Fibroblast of lung (primary cell): ENCODE results near the gene OR2B2. TPM values are rescaled to one million over a fixed set of nuclear protein-coding genes. Genes with fewer than 3 reads are reported as not detected.
"Not testable (repeated sequence)": the region's sequence is repeated elsewhere in the genome, so short reads cannot be mapped to it uniquely, and the experiment has no call there.

Experiments used
- DNase-seq, 2 donors: peaks; one replicate each; pipeline versions ENCODE4 v3.0.0 to v3.0.0-alpha.2; 2010; ENCODE audit warnings: low read depth in 2 of 2
- H2AFZ ChIP-seq: 2 replicates; pipeline ENCODE4 v1.5.1; 2012; ENCODE audit warnings: low read length, control low read depth, inconsistent platforms
- H3K27ac ChIP-seq: 2 replicates; pipeline ENCODE4 v1.5.1; 2011; ENCODE audit warnings: low read length, control low read depth; ENCODE audit not compliant: insufficient read depth
- H3K27me3 ChIP-seq: 2 replicates; pipeline ENCODE4 v1.5.1; 2011; ENCODE audit warnings: mild to moderate bottlenecking, low read length; ENCODE audit not compliant: control insufficient read depth, insufficient read depth
- H3K36me3 ChIP-seq: 2 replicates; pipeline ENCODE4 v1.5.1; 2011; ENCODE audit warnings: low read length; ENCODE audit not compliant: control insufficient read depth, insufficient read depth
- H3K4me1 ChIP-seq: 2 replicates; pipeline ENCODE4 v1.5.1; 2011; ENCODE audit warnings: low read length; ENCODE audit not compliant: control insufficient read depth, insufficient read depth; ENCODE audit errors: extremely low read depth
- H3K4me2 ChIP-seq: 2 replicates; pipeline ENCODE4 v1.5.1; 2011; ENCODE audit warnings: low read length, control low read depth; ENCODE audit not compliant: insufficient read depth; ENCODE audit errors: extremely low read depth
- H3K4me3 ChIP-seq, 4 experiments: fragments of 200-600 bp in 1 of 4; sonication (generic) in 1 of 4; replicated peaks in 1 of 4; 2 replicates each; pipeline ENCODE4 v1.5.1; 2011 to 2016; ENCODE audit warnings: low read length in 4 of 4, low read depth in 3 of 4, mild to moderate bottlenecking in 3 of 4, control low read depth in 2 of 4, inconsistent platforms in 1 of 4, mixed read lengths in 1 of 4; ENCODE audit not compliant: insufficient read depth in 1 of 4; ENCODE audit errors: control extremely low read depth in 1 of 4
- H3K79me2 ChIP-seq: 2 replicates; pipeline ENCODE4 v1.5.1; 2012; ENCODE audit warnings: mild to moderate bottlenecking, low read length, inconsistent platforms; ENCODE audit not compliant: control insufficient read depth, insufficient read depth
- H3K9ac ChIP-seq: 2 replicates; pipeline ENCODE4 v1.5.1; 2011; ENCODE audit warnings: mild to moderate bottlenecking, low read length, control low read depth; ENCODE audit not compliant: insufficient read depth
- H3K9me3 ChIP-seq: 2 replicates; pipeline ENCODE4 v1.5.1; 2012; ENCODE audit warnings: low read depth, low read length; ENCODE audit not compliant: control insufficient read depth, insufficient read depth
- H4K20me1 ChIP-seq: 2 replicates; pipeline ENCODE4 v1.5.1; 2011; ENCODE audit warnings: low read length; ENCODE audit not compliant: control insufficient read depth, insufficient read depth; ENCODE audit errors: extremely low read depth
- CTCF ChIP-seq, 2 donors: IDR thresholded peaks in 1 of 2; conservative IDR thresholded peaks in 1 of 2; 1 replicate in 1 of 2; 2 replicates in 1 of 2; pipeline ENCODE4 v1.5.1; 2011 to 2012; ENCODE audit warnings: low read length in 2 of 2, control low read depth in 1 of 2, inconsistent platforms in 1 of 2, low read depth in 1 of 2, mild to moderate bottlenecking in 1 of 2
- EZH2 ChIP-seq: IDR thresholded peaks from 2 replicates; pipeline ENCODE4 v1.5.1; 2012; ENCODE audit warnings: low read length, control low read depth, mild to moderate bottlenecking; ENCODE audit errors: missing control alignments
- polyA plus RNA-seq, 2 donors: library from polyadenylated mRNA; depleted of rRNA in 1 of 2; stranded (reverse) in 1 of 2; unstranded in 1 of 2; fragments of >200 nt; gene quantifications; 2 replicates each; pipeline ENCODE4 v1.2.1, GENCODE V29; 2011 to 2012; ENCODE audit warnings: missing spikeins in 1 of 2
- total RNA-seq: library from RNA; depleted of rRNA; stranded (reverse); fragments of >200 nt; gene quantifications from 2 replicates; pipeline ENCODE4 v1.2.1, GENCODE V29; 2014

The OR2B2 gene
- total and polyA plus RNA-seq, 2 donors (not counting 1 experiment from before 2014, with no cell fraction given) = not detected

- Histone ChIP-seq H3K9me3 (no peaks in the 10 kb centered on the region), H4K20me1 (no peaks in the 10 kb centered on the region), H2AFZ (no peak overlapping the region), H3K36me3 (no peaks in the 10 kb centered on the region), H3K4me1 (no peaks in the 10 kb centered on the region), H3K4me3 (no peak overlapping the region), H3K9ac (no peak overlapping the region), H3K79me2 (no peaks in the 10 kb centered on the region), H3K27ac (no peak overlapping the region), H3K4me2 (no peak overlapping the region), H3K27me3 (no peaks in the 10 kb centered on the region)
- no peak for TF ChIP-seq CTCF (conservative IDR thresholded peaks at IDR 0.05 in 1 of 2, IDR thresholded peaks at IDR 0.05 in 1 of 2; ENCODE audit: low read depth in 1 of 2, low read length in 2 of 2)
- no peak for TF ChIP-seq EZH2
- DNase-seq = no peak
Observed at GRCh38 chr6:27940766-27941165, 28.6 kb upstream of the OR2B2 start.

GRCh38 chr6:27931209-27931608, 19.0 kb upstream of the OR2B2 start:
- Histone ChIP-seq H3K27ac (no peak overlapping the region), H3K27me3 (no peaks in the 10 kb centered on the region), H2AFZ (no peak overlapping the region), H3K4me3 (no peak overlapping the region), H3K4me1 (no peaks in the 10 kb centered on the region), H3K9me3 (no peaks in the 10 kb centered on the region), H3K9ac (no peak overlapping the region), H3K79me2 (no peaks in the 10 kb centered on the region), H4K20me1 (peaks cover 2% of the 10 kb centered on the region), H3K36me3 (no peaks in the 10 kb centered on the region), H3K4me2 (no peak overlapping the region)
- no peak for TF ChIP-seq CTCF (conservative IDR thresholded peaks at IDR 0.05 in 1 of 2, IDR thresholded peaks at IDR 0.05 in 1 of 2; ENCODE audit: low read depth in 1 of 2, low read length in 2 of 2)
- TF ChIP-seq EZH2 = no peak
- DNase-seq = no peak

GRCh38 chr6:27929930-27930329, 17.7 kb upstream of the OR2B2 start:
- not testable (repeated sequence) for DNase-seq, H3K27me3 ChIP-seq

DNA sequence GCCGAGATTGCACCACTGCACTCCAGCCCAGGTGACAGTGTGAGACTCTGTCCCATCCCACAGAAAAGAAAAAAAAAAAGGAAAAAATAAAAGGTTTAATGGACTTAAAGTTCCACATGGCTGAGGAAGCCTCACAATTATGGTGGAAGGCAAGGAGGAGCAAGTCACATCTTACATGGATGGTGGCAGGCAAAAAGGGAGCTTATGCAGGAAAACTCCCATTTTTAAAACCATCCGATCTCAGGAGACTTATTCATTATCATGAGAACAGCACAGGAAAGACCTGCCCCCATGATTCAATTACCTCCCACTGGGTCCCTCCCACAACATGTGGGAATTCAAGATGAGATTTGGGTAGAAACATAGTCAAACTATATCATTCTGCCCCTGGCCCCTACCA, 15.8 kb upstream of the OR2B2 start:
- not testable (repeated sequence) for H2AFZ ChIP-seq, H3K27ac ChIP-seq, H3K9ac ChIP-seq, H3K27me3 ChIP-seq, H3K4me1 ChIP-seq, H3K4me2 ChIP-seq, H4K20me1 ChIP-seq, H3K36me3 ChIP-seq, H3K4me3 ChIP-seq, DNase-seq, H3K79me2 ChIP-seq, H3K9me3 ChIP-seq

More at GRCh38 chr6:27929930-27930329, 17.7 kb upstream of the OR2B2 start:
- H4K20me1 ChIP-seq, H3K9me3 ChIP-seq, H2AFZ ChIP-seq, H3K9ac ChIP-seq, H3K36me3 ChIP-seq, H3K4me3 ChIP-seq, H3K4me1 ChIP-seq, H3K79me2 ChIP-seq, H3K4me2 ChIP-seq, H3K27ac ChIP-seq: not testable (repeated sequence)
